BJ (cell line): ENCODE measurements around the gene LRP1B. TPM values are rescaled to one million over a fixed set of nuclear protein-coding genes. Genes with fewer than 3 reads are reported as not detected.

Experiments
- CTCF ChIA-PET: fragments of 350-600 bp; formaldehyde crosslinking; extraction: SDS; loops from one replicate; lab custom pipeline; 2021; ENCODE audit warnings: antibody characterized with exemption, inconsistent platforms; lab: Yijun Ruan, JAX
- POLR2A ChIA-PET: fragments of 300-600 bp; sonication (Branson Sonifier 250); formaldehyde crosslinking; extraction: SDS; loops from one replicate; lab custom pipeline; 2021; ENCODE audit warnings: antibody characterized with exemption; lab: Charles Lee
- DNase-seq: peaks from one replicate; pipeline ENCODE4 v3.0.0-alpha.2; 2011; ENCODE audit warnings: low read depth
- H3K27me3 ChIP-seq: 2 replicates; pipeline ENCODE4 v1.6.0; 2011; ENCODE audit warnings: low read length; ENCODE audit not compliant: control insufficient read depth, insufficient read depth
- H3K36me3 ChIP-seq: 2 replicates; pipeline ENCODE4 v1.5.1; 2011; ENCODE audit warnings: low read length; ENCODE audit not compliant: control insufficient read depth, insufficient read depth
- H3K4me3 ChIP-seq: 2 replicates; pipeline ENCODE4 v1.5.1; 2011; ENCODE audit warnings: low read depth, mild to moderate bottlenecking, control low read depth, low read length
- CTCF ChIP-seq: IDR thresholded peaks from 2 replicates; pipeline ENCODE4 v1.5.1; 2011; ENCODE audit warnings: low read depth, mild to moderate bottlenecking, control low read depth, inconsistent platforms, low read length, moderate library complexity; ENCODE audit not compliant: insufficient read depth
- polyA plus RNA-seq: library from polyadenylated mRNA; depleted of rRNA; stranded (reverse); fragments of >200 nt; gene quantifications from 2 replicates; pipeline ENCODE4 v1.2.3, GENCODE V29; 2011

LRP1B gene
- polyA plus RNA-seq, 1 experiment = 0.04 TPM

GRCh38 chr2:141878016-141878415 is 252.8 kb downstream of the LRP1B start:
- Histone ChIP-seq H3K27me3 (no peaks in the 10 kb centered on the region), H3K36me3 (no peaks in the 10 kb centered on the region), H3K4me3 (no peak overlapping the region)
- POLR2A ChIA-PET = no interaction called here
- CTCF ChIA-PET = no interaction called here
- no peak for DNase-seq
- no peak for TF ChIP-seq CTCF

- ChIA-PET CTCF (no interaction called here), POLR2A (no interaction called here)
- Histone ChIP-seq H3K36me3 (no peaks in the 10 kb centered on the region), H3K4me3 (no peak overlapping the region), H3K27me3 (no peaks in the 10 kb centered on the region)
- no peak for TF ChIP-seq CTCF
- no peak for DNase-seq
Observed at GRCh38 chr2:141871913-141872634, 258.7 kb downstream of the LRP1B start.

GRCh38 chr2:141869572-141869971 is 261.2 kb downstream of the LRP1B start:
- Histone ChIP-seq H3K27me3 (no peaks in the 10 kb centered on the region), H3K4me3 (no peak overlapping the region), H3K36me3 (no peaks in the 10 kb centered on the region)
- no peak for DNase-seq
- ChIA-PET CTCF (no interaction called here), POLR2A (no interaction called here)
- TF ChIP-seq CTCF = no peak

GRCh38 chr2:141863964-141864363 is 266.9 kb downstream of the LRP1B start:
- no peak for TF ChIP-seq CTCF
- ChIA-PET CTCF (no interaction called here), POLR2A (no interaction called here)
- Histone ChIP-seq H3K36me3 (no peaks in the 10 kb centered on the region), H3K4me3 (no peak overlapping the region), H3K27me3 (no peaks in the 10 kb centered on the region)
- DNase-seq = no peak

- H3K36me3 ChIP-seq = no peaks in the 10 kb centered on the region
- POLR2A ChIA-PET = no interaction called here
- CTCF ChIA-PET = no interaction called here
- TF ChIP-seq CTCF = no peak
- no peak overlapping the region for H3K4me3 ChIP-seq
- H3K27me3 ChIP-seq = no peaks in the 10 kb centered on the region
- DNase-seq = no peak
Observed at GRCh38 chr2:141856215-141856919, 274.4 kb downstream of the LRP1B start.
